HepG2 (cell line): ENCODE measurements around the gene CAMTA1. TPM values are rescaled to one million over a fixed set of nuclear protein-coding genes. Genes with fewer than 3 reads are reported as not detected.

ENCODE experiments used
- ATAC-seq: fragments of 200-7000 bp; cut with Tn5 transposase; 3 replicates; pipeline ENCODE4 v1.9.1; 2020; ENCODE audit warnings: mild to moderate bottlenecking, moderate library complexity
- BruUV-seq: library from RNA; stranded (reverse); fragments of 400-500 nt; replicated peaks from 2 replicates; lab custom pipeline; 2021; lab: Mats Ljungman, UMichigan
- CTCF ChIA-PET: fragments of 300-600 bp; formaldehyde crosslinking; extraction: SDS; loops from one replicate; lab custom pipeline; 2021; ENCODE audit warnings: low total read pairs, inconsistent platforms, low intra/inter-chr PET ratio; lab: Yijun Ruan, JAX
- POLR2A ChIA-PET: fragments of 350-600 bp; sonication (Branson Sonifier 250); formaldehyde crosslinking; loops from one replicate; lab custom pipeline; 2020; ENCODE audit warnings: antibody characterized with exemption, inconsistent platforms; lab: Yijun Ruan, JAX
- DNase-seq: peaks from one replicate; pipeline ENCODE4 v3.0.0-alpha.2; 2015; ENCODE audit warnings: low spot score
- FAIRE-seq: peaks from 3 replicates; lab custom pipeline; 2011; peaks lifted over from hg19 to GRCh38; lab: Jason Lieb, UNC
- H2AFZ ChIP-seq: one replicate; pipeline ENCODE4 v1.6.1; 2011; ENCODE audit warnings: low read length, inconsistent platforms
- H3K27ac ChIP-seq: fragments of 300-600 bp; 3 replicates; pipeline ENCODE4 v1.8.0; 2011; ENCODE audit warnings: mixed run types, mild to moderate bottlenecking, mixed read lengths, low read length, inconsistent platforms; ENCODE audit not compliant: insufficient read depth; ENCODE audit errors: extremely low read length
- H3K27me3 ChIP-seq, 2 experiments: fragments of 200-600 bp in 1 of 2; 2 replicates in 1 of 2; 3 replicates in 1 of 2; pipeline versions ENCODE4 v1.6.0 to v1.8.0; 2011; ENCODE audit warnings: low read length in 2 of 2, mild to moderate bottlenecking in 2 of 2, moderate library complexity in 2 of 2, inconsistent platforms in 1 of 2; ENCODE audit not compliant: insufficient read depth in 2 of 2, control insufficient read depth in 1 of 2
- H3K36me3 ChIP-seq, 2 experiments: fragments of 200-600 bp in 1 of 2; replicated peaks in 1 of 2; 2 replicates in 1 of 2; 3 replicates in 1 of 2; pipeline versions ENCODE4 v1.5.1 to v1.8.0; 2011; ENCODE audit warnings: low read length in 2 of 2, inconsistent platforms in 1 of 2; ENCODE audit not compliant: insufficient read depth in 2 of 2, control insufficient read depth in 1 of 2
- H3K4me1 ChIP-seq: 2 replicates; pipeline ENCODE4 v1.5.1; 2012; ENCODE audit warnings: low read length, inconsistent platforms; ENCODE audit not compliant: insufficient read depth
- H3K4me2 ChIP-seq: 2 replicates; pipeline ENCODE4 v1.6.0; 2011; ENCODE audit warnings: low read depth, low read length, inconsistent platforms
- H3K4me3 ChIP-seq, 3 experiments: fragments of 200-600 bp in 1 of 3; sonication (generic), shearing (Covaris generic) in 1 of 3; replicated peaks in 1 of 3; 2 replicates each; pipeline ENCODE4 v1.5.1; 2011 to 2016; ENCODE audit warnings: low read length in 3 of 3, inconsistent platforms in 2 of 3, low read depth in 2 of 3, mild to moderate bottlenecking in 2 of 3, control low read depth in 1 of 3, mixed read lengths in 1 of 3; ENCODE audit not compliant: insufficient read depth in 1 of 3
- H3K79me2 ChIP-seq: one replicate; pipeline ENCODE4 v1.6.1; 2011; ENCODE audit warnings: low read length, inconsistent platforms; ENCODE audit not compliant: insufficient read depth
- H3K9ac ChIP-seq: 2 replicates; pipeline ENCODE4 v1.6.0; 2011; ENCODE audit warnings: mild to moderate bottlenecking, low read depth, low read length, inconsistent platforms; ENCODE audit not compliant: insufficient read depth
- H3K9me3 ChIP-seq: 2 replicates; pipeline ENCODE4 v1.5.1; 2012; ENCODE audit warnings: mild to moderate bottlenecking, low read length
- H4K20me1 ChIP-seq: 2 replicates; pipeline ENCODE4 v1.6.0; 2011; ENCODE audit warnings: inconsistent platforms, mild to moderate bottlenecking, low read length, moderate library complexity; ENCODE audit not compliant: insufficient read depth
- BCL6 ChIP-seq: IDR thresholded peaks from 2 replicates; pipeline ENCODE4 v1.6.1; 2016; ENCODE audit warnings: missing genetic modification reagents, missing compliant biosample characterization
- CBX5 ChIP-seq: sonication (generic); formaldehyde crosslinking; IDR thresholded peaks from 2 replicates; pipeline ENCODE4 v1.4.0; 2020; ENCODE audit warnings: missing genetic modification reagents, borderline replicate concordance
- ZNF121 ChIP-seq: sonication (generic); formaldehyde crosslinking; IDR thresholded peaks from 2 replicates; pipeline ENCODE4 v1.5.0; 2020; ENCODE audit warnings: mild to moderate bottlenecking, missing genetic modification reagents
- ZNF577 ChIP-seq: sonication (generic); formaldehyde crosslinking; IDR thresholded peaks from 2 replicates; pipeline ENCODE4 v1.4.0; 2020; ENCODE audit warnings: mild to moderate bottlenecking, low read depth, missing genetic modification reagents, borderline replicate concordance
- ZNF781 ChIP-seq: sonication (generic); formaldehyde crosslinking; IDR thresholded peaks from 2 replicates; pipeline ENCODE4 v1.5.1; 2020; ENCODE audit warnings: borderline replicate concordance, mild to moderate bottlenecking, missing genetic modification reagents; ENCODE audit errors: not compliant biosample characterization
- WGBS: methylation state at CpG from one replicate; pipeline ENCODE4 v1.1.6; 2017; ENCODE audit warnings: low lambda C conversion rate; 5-methylcytosine and 5-hydroxymethylcytosine counted together
- in situ Hi-C: cut with HindIII; loops from 2 replicates; pipeline ENCODE4 v1.10.0; 2017; ENCODE audit warnings: low pct_unique_long_range_greater_than_20kb; ENCODE audit not compliant: extremely low pct_ligation_motif_present
- intact Hi-C: fragments of 100-400 bp; cut with micrococcal nuclease; formaldehyde crosslinking; loops from one replicate; pipeline ENCODE4 v1.10.0; 2022; ENCODE audit not compliant: unreplicated experiment
- polyA plus RNA-seq, 8 experiments: library from polyadenylated mRNA; depleted of rRNA in 3 of 8; stranded (reverse) in 7 of 8; unstranded in 1 of 8; fragments of >200 nt; fragmentation: Illumina TruSeq in 4 of 8; extraction: Trizol in 4 of 8; gene quantifications; 2 replicates each; pipeline versions ENCODE4 v1.2.1 to v1.2.3, GENCODE V29; 2011 to 2016; ENCODE audit warnings: low read depth in 4 of 8, missing spikeins in 1 of 8, mixed read lengths in 1 of 8; ENCODE audit not compliant: insufficient read depth in 1 of 8
- total RNA-seq, 5 experiments: library from RNA; depleted of rRNA; stranded (reverse); fragments of >200 nt; fragmentation: Illumina TruSeq; extraction: Trizol; gene quantifications; 2 replicates each; pipeline ENCODE4 v1.2.3, GENCODE V29; 2016; ENCODE audit warnings: low read depth in 1 of 5

Gene CAMTA1
- total and polyA plus RNA-seq, 2 of the 13 experiments (the other 11 are each of a cell fraction or from before 2014, with no cell fraction given), result 25.0 to 36.4 TPM

DNA sequence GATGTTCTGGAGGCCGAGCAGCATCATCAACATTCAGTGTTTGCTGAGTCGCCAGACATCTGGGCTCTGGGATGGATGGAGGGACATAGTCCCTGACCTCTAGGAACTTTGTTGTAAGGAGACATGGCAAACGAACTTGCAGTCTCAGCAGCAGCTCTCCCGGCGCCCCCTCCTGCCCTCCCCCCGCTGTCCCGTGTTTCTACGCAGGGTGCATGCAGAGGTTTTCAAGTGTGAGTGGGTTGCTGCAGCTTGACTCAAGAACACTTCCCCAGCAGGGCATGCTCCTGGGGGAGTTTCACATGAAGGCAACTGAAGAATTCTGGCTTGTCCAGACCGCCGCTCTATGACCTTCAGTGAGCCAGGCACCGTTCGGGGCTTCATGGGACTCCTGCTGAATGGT, 121.9 kb downstream of the CAMTA1 start:
- Histone ChIP-seq H3K9ac (no peak overlapping the region), H3K4me1 (peaks cover 44% of the 10 kb centered on the region), H3K4me3 (no peak overlapping the region), H3K79me2 (no peaks in the 10 kb centered on the region), H3K27ac (no peak overlapping the region), H3K36me3 (no peaks in the 10 kb centered on the region), H4K20me1 (no peaks in the 10 kb centered on the region), H3K4me2 (no peak overlapping the region), H2AFZ (no peak overlapping the region), H3K9me3 (no peaks in the 10 kb centered on the region), H3K27me3 (peaks cover 0 to 16% of the 10 kb centered on the region in 2 experiments; a peak in 2 of 5 replicates)
- intact Hi-C loops (no loop called here), in situ Hi-C loops (no loop called here)
- DNase-seq (no peak), FAIRE-seq (no peak), ATAC-seq (no peak)
- WGBS, result 2% methylated on average over 3 of the region's 12 CpGs
- POLR2A ChIA-PET, result no interaction called here
- BruUV-seq, result no TSS peak
- CTCF ChIA-PET, result no interaction called here
- TF ChIP-seq BCL6 (CRISPR knock-in tag), result peak; percentile 39; the same call in 1 of the 2 replicates
- no peak for TF ChIP-seq ZNF121 (CRISPR knock-in tag)

DNA sequence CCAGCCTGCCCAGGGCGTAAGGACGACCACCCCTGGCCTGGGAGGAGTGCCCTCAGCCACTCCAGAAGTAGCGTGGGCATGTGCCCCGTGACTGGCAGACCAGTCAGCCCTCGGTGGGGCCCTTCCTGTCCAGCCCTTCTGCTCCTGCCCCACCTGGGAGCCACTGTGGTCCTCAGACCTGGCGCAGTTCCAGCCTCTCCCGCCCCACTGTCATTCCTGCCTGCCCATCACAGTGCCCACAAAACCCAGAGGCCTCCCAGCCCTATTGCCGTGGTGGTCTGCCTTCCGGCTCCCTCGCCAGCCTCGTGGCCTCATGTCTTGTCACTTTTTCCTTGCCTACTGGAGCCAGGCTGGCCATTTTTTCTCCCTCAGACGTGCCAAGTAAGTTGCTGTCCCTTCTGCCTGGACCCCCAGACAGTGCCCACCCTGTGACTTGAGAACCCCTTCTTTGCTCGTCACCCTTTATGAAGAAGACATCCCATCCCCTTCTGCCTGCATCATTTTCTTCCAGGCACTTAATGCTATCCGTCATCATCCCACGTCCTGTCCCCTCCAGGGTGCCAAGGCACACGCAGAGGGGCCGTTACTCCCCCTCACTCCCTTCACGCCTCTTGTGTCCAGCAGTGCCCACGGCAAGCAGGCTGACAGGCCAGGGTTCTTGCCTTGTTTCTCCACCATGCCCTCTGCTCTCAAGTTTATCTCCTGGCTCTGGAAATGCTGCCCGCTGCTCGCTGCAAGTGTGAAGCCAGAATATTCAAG, 122.6 kb downstream of the CAMTA1 start:
- intact Hi-C loops, result no loop called here

More for the DNA sequence above, 122.6 kb downstream of the CAMTA1 start:
- Histone ChIP-seq H3K9ac (no peak overlapping the region), H2AFZ (no peak overlapping the region), H3K4me3 (no peak overlapping the region), H3K4me1 (peaks cover 39% of the 10 kb centered on the region), H3K79me2 (no peaks in the 10 kb centered on the region), H3K27me3 (peaks cover 0 to 22% of the 10 kb centered on the region in 2 experiments; a peak in 2 of 5 replicates), H3K27ac (no peak overlapping the region), H3K36me3 (no peaks in the 10 kb centered on the region), H3K9me3 (no peaks in the 10 kb centered on the region), H3K4me2 (no peak overlapping the region), H4K20me1 (no peaks in the 10 kb centered on the region)
- no TSS peak for BruUV-seq
- DNase-seq (no peak), ATAC-seq (no peak), FAIRE-seq (no peak)
- POLR2A ChIA-PET, result no interaction called here
- CTCF ChIA-PET, result no interaction called here
- no peak for TF ChIP-seq CBX5
- no peak for TF ChIP-seq ZNF577 (CRISPR knock-in tag)
- no peak for TF ChIP-seq ZNF781
- in situ Hi-C loops, result no loop called here
- 86% methylated on average over 17 of the region's 21 CpGs for WGBS
